Measurements from ENCODE around the gene TRIM33. TPM values are rescaled to one million over a fixed set of nuclear protein-coding genes. Genes with fewer than 3 reads are reported as not detected.
"Not testable (repeated sequence)": the region's sequence is repeated elsewhere in the genome, so short reads cannot be mapped to it uniquely, and the experiment has no call there.

TRIM33 gene
- total RNA-seq, 1 donor: 37.4 TPM

GRCh38 chr1:114377356-114377755 lies 133.6 kb downstream of the TRIM33 start:
- no peak for DNase-seq (ENCODE audit: low read depth)
- TF ChIP-seq, protein P1, sequence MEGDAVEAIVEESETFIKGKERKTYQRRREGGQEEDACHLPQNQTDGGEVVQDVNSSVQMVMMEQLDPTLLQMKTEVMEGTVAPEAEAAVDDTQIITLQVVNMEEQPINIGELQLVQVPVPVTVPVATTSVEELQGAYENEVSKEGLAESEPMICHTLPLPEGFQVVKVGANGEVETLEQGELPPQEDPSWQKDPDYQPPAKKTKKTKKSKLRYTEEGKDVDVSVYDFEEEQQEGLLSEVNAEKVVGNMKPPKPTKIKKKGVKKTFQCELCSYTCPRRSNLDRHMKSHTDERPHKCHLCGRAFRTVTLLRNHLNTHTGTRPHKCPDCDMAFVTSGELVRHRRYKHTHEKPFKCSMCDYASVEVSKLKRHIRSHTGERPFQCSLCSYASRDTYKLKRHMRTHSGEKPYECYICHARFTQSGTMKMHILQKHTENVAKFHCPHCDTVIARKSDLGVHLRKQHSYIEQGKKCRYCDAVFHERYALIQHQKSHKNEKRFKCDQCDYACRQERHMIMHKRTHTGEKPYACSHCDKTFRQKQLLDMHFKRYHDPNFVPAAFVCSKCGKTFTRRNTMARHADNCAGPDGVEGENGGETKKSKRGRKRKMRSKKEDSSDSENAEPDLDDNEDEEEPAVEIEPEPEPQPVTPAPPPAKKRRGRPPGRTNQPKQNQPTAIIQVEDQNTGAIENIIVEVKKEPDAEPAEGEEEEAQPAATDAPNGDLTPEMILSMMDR (IDR thresholded peaks at IDR 0.05; ENCODE audit: insufficient read depth, low read length): no peak

GRCh38 chr1:114369930-114370329 lies 141.1 kb downstream of the TRIM33 start:
- peak; percentile 12 for DNase-seq (ENCODE audit: low read depth)

More at GRCh38 chr1:114377356-114377755, 133.6 kb downstream of the TRIM33 start:
- no peak overlapping the region for H3K4me3 ChIP-seq (ENCODE audit: low read depth, low read length)

DNA sequence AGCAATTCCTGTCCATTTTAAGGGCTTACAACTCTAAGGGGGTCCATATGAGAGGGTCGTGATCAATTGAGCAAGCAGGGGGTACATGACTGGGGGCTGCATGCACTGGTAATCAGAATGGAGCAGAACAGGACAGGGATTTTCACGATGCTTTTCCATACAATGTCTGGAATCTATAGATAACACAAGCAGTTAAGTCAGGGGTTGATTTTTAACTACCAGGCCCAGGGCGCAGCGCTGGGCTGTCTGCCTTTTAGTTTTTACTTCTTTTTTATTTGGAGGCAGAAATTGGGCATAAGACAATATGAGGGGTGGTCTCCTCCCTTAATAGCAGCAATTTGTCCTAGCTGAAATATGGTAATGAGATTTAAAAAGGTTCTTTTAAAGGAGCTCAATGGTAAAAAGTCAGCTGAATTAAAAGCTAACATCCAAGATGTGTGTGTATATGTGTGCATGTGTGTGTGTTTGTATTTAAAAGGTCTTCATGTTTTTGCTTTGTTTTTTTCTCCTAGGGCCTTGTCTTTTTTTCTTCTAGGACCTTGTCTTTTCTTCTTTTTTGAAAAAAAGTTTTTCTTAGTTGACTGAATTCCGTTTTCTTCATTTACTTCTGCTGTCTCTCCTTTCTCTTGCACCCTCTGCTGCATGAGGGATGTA lies 141.6 kb downstream of the TRIM33 start:
- not testable (repeated sequence) for DNase-seq (ENCODE audit: low read depth); H3K4me3 ChIP-seq (ENCODE audit: low read depth, low read length)

More at GRCh38 chr1:114369930-114370329, 141.1 kb downstream of the TRIM33 start:
- no peak overlapping the region for H3K4me3 ChIP-seq (ENCODE audit: low read depth, low read length)
- TF ChIP-seq, protein P1 (IDR thresholded peaks at IDR 0.05; ENCODE audit: insufficient read depth, low read length): no peak

DNA sequence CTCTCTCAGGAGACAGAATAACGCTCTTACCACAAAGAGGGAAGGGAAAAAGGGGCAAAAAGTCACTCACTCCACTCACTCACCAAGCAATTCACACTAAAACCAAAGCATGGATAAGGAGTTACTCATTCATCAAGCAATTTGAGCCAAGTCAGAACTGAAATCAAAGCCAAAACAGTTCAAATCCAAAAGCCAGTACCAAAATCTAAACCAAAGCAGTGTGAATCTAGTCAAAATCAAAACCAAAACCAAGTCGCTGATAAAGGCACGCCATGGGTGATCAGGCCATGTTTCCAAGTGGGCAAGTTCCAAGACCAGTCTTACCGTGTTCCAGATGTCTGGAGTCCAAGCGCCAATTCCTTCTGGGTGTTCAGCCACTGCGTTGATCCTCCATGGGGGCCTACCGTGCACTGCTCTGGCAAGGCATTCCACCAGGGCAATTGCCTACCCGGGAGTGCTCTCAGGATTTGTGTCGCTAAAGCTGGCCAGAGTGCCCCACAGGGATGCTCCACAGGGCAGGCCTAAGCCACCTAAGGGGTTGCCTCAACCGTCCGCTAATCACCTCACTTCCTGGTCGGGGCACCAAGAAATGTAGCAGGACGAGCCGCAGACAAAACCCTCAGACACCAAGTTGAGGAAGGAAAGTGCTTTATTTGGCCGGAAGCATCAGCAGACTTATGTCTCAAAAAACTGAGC lies 142.3 kb downstream of the TRIM33 start:
- no peak overlapping the region for H3K4me3 ChIP-seq (ENCODE audit: low read depth, low read length)
- DNase-seq (ENCODE audit: low read depth): peak; percentile 19
- TF ChIP-seq, protein P1 (IDR thresholded peaks at IDR 0.05; ENCODE audit: insufficient read depth, low read length): no peak

- H3K4me3 ChIP-seq (ENCODE audit: low read depth, low read length): no peak overlapping the region
- DNase-seq (ENCODE audit: low read depth): no peak
- TF ChIP-seq, protein P1 (IDR thresholded peaks at IDR 0.05; ENCODE audit: insufficient read depth, low read length): no peak
These were observed 143.2 kb downstream of the TRIM33 start for GRCh38 chr1:114367810-114368209.

- H3K4me3 ChIP-seq (ENCODE audit: low read depth, low read length); DNase-seq (ENCODE audit: low read depth): not testable (repeated sequence)
These were observed 147.8 kb downstream of the TRIM33 start for GRCh38 chr1:114363230-114363629.

DNA sequence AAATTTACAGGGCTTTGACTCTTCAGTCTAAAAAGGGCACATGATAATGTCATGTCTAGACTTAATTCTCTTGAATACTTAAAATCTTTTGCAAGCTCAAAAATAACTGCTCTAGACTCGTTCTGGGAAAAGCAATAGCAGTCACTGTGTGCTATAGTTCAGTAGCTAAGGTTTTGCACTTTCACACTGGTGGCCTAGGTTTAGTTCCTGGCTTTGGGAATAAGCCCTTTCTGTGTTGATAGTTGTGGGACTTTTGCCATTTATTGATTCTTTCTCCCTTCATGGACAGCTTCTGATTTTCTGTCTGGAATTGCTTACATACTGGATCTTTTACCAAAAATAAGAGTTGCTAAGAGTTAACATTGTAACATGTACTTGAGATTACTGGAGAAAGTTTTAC lies 151.2 kb downstream of the TRIM33 start:
- TF ChIP-seq, protein P1 (IDR thresholded peaks at IDR 0.05; ENCODE audit: insufficient read depth, low read length): no peak
- H3K4me3 ChIP-seq (ENCODE audit: low read depth, low read length): no peak overlapping the region
- DNase-seq (ENCODE audit: low read depth): no peak

- TF ChIP-seq, protein P1 (IDR thresholded peaks at IDR 0.05; ENCODE audit: insufficient read depth, low read length): no peak
- no peak for DNase-seq (ENCODE audit: low read depth)
- H3K4me3 ChIP-seq (ENCODE audit: low read depth, low read length): no peak overlapping the region
These were observed 155.8 kb downstream of the TRIM33 start for GRCh38 chr1:114355240-114355639.

Data from fibroblast of the aortic adventitia (primary cell).